SH-SY5Y (cell line): ENCODE measurements around the gene LAMP1.

Experiments used
- GATA2 ChIP-seq: IDR thresholded peaks from 2 replicates; pipeline ENCODE4 v1.6.1; 2011; ENCODE audit warnings: mild to moderate bottlenecking, low read depth, low read length
- GATA3 ChIP-seq: IDR thresholded peaks from 2 replicates; pipeline ENCODE4 v1.6.1; 2011; ENCODE audit warnings: low read depth, mild to moderate bottlenecking, low read length, moderate library complexity

- TF ChIP-seq GATA2 = no peak
- TF ChIP-seq GATA3 = no peak
Measured at GRCh38 chr13:113280126-113280525, 16.9 kb upstream of the LAMP1 start.
